GM23338 (cell line): ENCODE data around the gene IL6R. TPM values are rescaled to one million over a fixed set of nuclear protein-coding genes. Genes with fewer than 3 reads are reported as not detected.
"Not testable (repeated sequence)": the region's sequence is repeated elsewhere in the genome, so short reads cannot be mapped to it uniquely, and the experiment has no call there.

Source experiments
- ATAC-seq: fragments of 200-7000 bp; cut with Tn5 transposase; 3 replicates; pipeline ENCODE4 v1.9.1; 2020
- DNase-seq: peaks from one replicate; pipeline ENCODE4 v3.0.0-alpha.2; 2015; ENCODE audit warnings: low spot score
- H2AFZ ChIP-seq: fragments of 200-600 bp; sonication (generic); 2 replicates; pipeline ENCODE4 v1.8.0; 2016; ENCODE audit warnings: antibody characterized with exemption, mild to moderate bottlenecking, moderate library complexity
- H3F3A ChIP-seq: fragments of 200-600 bp; sonication (generic); replicated peaks from 2 replicates; pipeline ENCODE4 v1.8.0; 2017; ENCODE audit warnings: antibody characterized with exemption, mixed run types, low read depth
- H3K27ac ChIP-seq: fragments of 200-600 bp; sonication (generic); 2 replicates; pipeline ENCODE4 v1.6.1; 2016; ENCODE audit warnings: low read depth
- H3K27me3 ChIP-seq: fragments of 200-600 bp; sonication (generic); 2 replicates; pipeline ENCODE4 v1.8.0; 2016; ENCODE audit warnings: mild to moderate bottlenecking, mixed run types, moderate library complexity; ENCODE audit not compliant: insufficient read depth
- H3K36me3 ChIP-seq: fragments of 200-600 bp; sonication (generic); 2 replicates; pipeline ENCODE4 v1.8.0; 2016; ENCODE audit warnings: mild to moderate bottlenecking; ENCODE audit not compliant: insufficient read depth
- H3K4me1 ChIP-seq: fragments of 200-600 bp; sonication (generic); 2 replicates; pipeline ENCODE4 v1.8.0; 2016; ENCODE audit warnings: mild to moderate bottlenecking, moderate library complexity; ENCODE audit not compliant: insufficient read depth
- H3K4me2 ChIP-seq: fragments of 200-600 bp; sonication (generic); 2 replicates; pipeline ENCODE4 v1.7.1; 2017; ENCODE audit warnings: mixed run types
- H3K4me3 ChIP-seq: fragments of 200-600 bp; sonication (generic); 2 replicates; pipeline ENCODE4 v1.6.1; 2016; ENCODE audit warnings: mixed run types
- H3K79me2 ChIP-seq: fragments of 200-600 bp; sonication (generic); replicated peaks from 2 replicates; pipeline ENCODE4 v1.8.0; 2017; ENCODE audit warnings: mild to moderate bottlenecking; ENCODE audit not compliant: insufficient read depth
- H3K9me2 ChIP-seq: fragments of 200-600 bp; sonication (generic); 2 replicates; pipeline ENCODE4 v1.8.0; 2017; ENCODE audit not compliant: insufficient read depth
- H4K20me1 ChIP-seq: fragments of 200-600 bp; sonication (generic); replicated peaks from 2 replicates; pipeline ENCODE4 v1.8.0; 2017; ENCODE audit warnings: mild to moderate bottlenecking; ENCODE audit not compliant: insufficient read depth
- H3K27ac Mint-ChIP-seq: 2 replicates; pipeline ENCODE4 v1.8.0; 2020; ENCODE audit warnings: inconsistent platforms, mild to moderate bottlenecking, moderate library complexity, mixed read lengths
- H3K27me3 Mint-ChIP-seq: 3 replicates; pipeline ENCODE4 v1.8.0; 2022; ENCODE audit warnings: low read depth, mild to moderate bottlenecking, moderate library complexity, mixed read lengths, inconsistent platforms; ENCODE audit not compliant: insufficient read depth, poor library complexity
- H3K36me3 Mint-ChIP-seq: 3 replicates; pipeline ENCODE4 v1.8.0; 2021; ENCODE audit warnings: low read depth, mild to moderate bottlenecking, inconsistent platforms, moderate library complexity, mixed read lengths
- H3K4me1 Mint-ChIP-seq: 3 replicates; pipeline ENCODE4 v1.8.0; 2020; ENCODE audit warnings: mild to moderate bottlenecking, inconsistent platforms, mixed read lengths
- H3K4me3 Mint-ChIP-seq: 3 replicates; pipeline ENCODE4 v1.8.0; 2021; ENCODE audit warnings: moderate library complexity, mild to moderate bottlenecking, inconsistent platforms, mixed read lengths
- H3K9me3 Mint-ChIP-seq: 3 replicates; pipeline ENCODE4 v1.8.0; 2020; ENCODE audit warnings: moderate library complexity, mild to moderate bottlenecking, inconsistent platforms, mixed read lengths
- CREB1 ChIP-seq: fragments of 250-450 bp; sonication (Bioruptor Pico); IDR thresholded peaks from 2 replicates; pipeline ENCODE4 v1.5.0; 2020; ENCODE audit warnings: low read depth, mild to moderate bottlenecking, moderate library complexity
- CTCF ChIP-seq, 2 experiments: fragments of 200-600 bp in 1 of 2; sonication (generic) in 1 of 2; conservative IDR thresholded peaks; 2 replicates each; pipeline versions ENCODE4 v1.5.1 to v1.6.1; 2016 to 2017; ENCODE audit warnings: antibody characterized with exemption in 2 of 2, low read depth in 2 of 2, mild to moderate bottlenecking in 2 of 2, moderate library complexity in 1 of 2
- EZH2phosphoT487 ChIP-seq: fragments of 200-600 bp; sonication (generic); IDR thresholded peaks from one replicate; pipeline ENCODE4 v1.8.1; 2018; ENCODE audit warnings: antibody characterized with exemption; ENCODE audit not compliant: unreplicated experiment
- JUNB ChIP-seq: IDR thresholded peaks from one replicate; pipeline ENCODE4 v1.6.1; 2016; ENCODE audit warnings: antibody characterized with exemption; ENCODE audit not compliant: unreplicated experiment
- NANOG ChIP-seq: IDR thresholded peaks from 2 replicates; pipeline ENCODE4 v1.6.1; 2016; ENCODE audit warnings: antibody characterized with exemption, borderline replicate concordance
- ZNF114 ChIP-seq: fragments of 250-450 bp; sonication (Bioruptor Pico); IDR thresholded peaks from 2 replicates; pipeline ENCODE4 v1.5.0; 2020; ENCODE audit warnings: mild to moderate bottlenecking, moderate library complexity
- ZNF331 ChIP-seq: fragments of 250-450 bp; sonication (Bioruptor Pico); IDR thresholded peaks from 2 replicates; pipeline ENCODE4 v1.5.0; 2020; ENCODE audit warnings: low read depth, mild to moderate bottlenecking, moderate library complexity
- polyA plus RNA-seq: library from polyadenylated mRNA; unstranded; fragments of >200 nt; fragmentation: Nextera tagmentation; extraction: Ambion mirVana; gene quantifications from 2 replicates; pipeline ENCODE4 v1.2.1, GENCODE V29; 2016
- total RNA-seq: library from RNA; depleted of rRNA; stranded (reverse); fragments of >200 nt; shearing (Covaris generic); gene quantifications from 2 replicates; pipeline ENCODE4 v1.2.3, GENCODE V29; 2014
- TF ChIP-seq, protein P1 (sequence below): fragments of 250-450 bp; sonication (Bioruptor Pico); IDR thresholded peaks from 2 replicates; pipeline ENCODE4 v1.5.0; 2020; ENCODE audit warnings: mild to moderate bottlenecking, moderate library complexity
- TF ChIP-seq, protein P2 (sequence below): IDR thresholded peaks from one replicate; pipeline ENCODE4 v1.6.1; 2018; ENCODE audit warnings: antibody characterized with exemption; ENCODE audit not compliant: unreplicated experiment
- TF ChIP-seq, protein P3 (sequence below): IDR thresholded peaks from 2 replicates; pipeline ENCODE4 v1.6.1; 2016; ENCODE audit warnings: antibody characterized with exemption

IL6R gene
- total and polyA plus RNA-seq, 2 experiments from 2014 or later = 1.0 to 13.8 TPM

DNA sequence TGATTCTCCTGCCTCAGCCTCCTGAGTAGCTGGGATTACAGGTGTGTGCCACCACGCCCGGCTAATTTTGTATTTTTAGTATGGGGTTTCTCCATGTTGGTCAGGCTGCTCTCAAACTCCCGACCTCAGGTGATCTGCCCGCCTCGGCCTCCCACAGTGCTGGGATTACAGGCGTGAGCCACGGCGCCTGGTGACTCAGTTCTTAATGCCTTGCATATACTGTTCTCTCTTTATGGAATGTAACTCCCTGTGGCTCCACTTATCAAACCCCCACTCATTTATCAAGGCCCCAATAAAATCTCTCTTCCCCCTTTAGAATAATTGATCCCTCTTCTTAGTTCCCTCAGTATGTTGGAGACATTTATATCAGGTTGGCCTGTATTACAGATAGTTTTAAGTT, 16.9 kb downstream of the IL6R start:
- not testable (repeated sequence) for H3K4me1 ChIP-seq, H3K4me3 ChIP-seq, H3K27ac Mint-ChIP-seq, H3F3A ChIP-seq, H3K27me3 Mint-ChIP-seq, H3K27me3 ChIP-seq, H3K27ac ChIP-seq, H3K9me2 ChIP-seq, H3K79me2 ChIP-seq, DNase-seq, H3K4me3 Mint-ChIP-seq, H3K9me3 Mint-ChIP-seq, ATAC-seq, H2AFZ ChIP-seq, H3K36me3 Mint-ChIP-seq, H3K4me2 ChIP-seq, H4K20me1 ChIP-seq, H3K36me3 ChIP-seq
- peaks cover 30% of the 10 kb centered on the region for H3K4me1 Mint-ChIP-seq

GRCh38 chr1:154422521-154422920, 17.4 kb downstream of the IL6R start:
- H2AFZ ChIP-seq = no peak overlapping the region
- Mint-ChIP-seq H3K4me3 (no peak overlapping the region), H3K27me3 (peaks cover 9% of the 10 kb centered on the region), H3K9me3 (no peaks in the 10 kb centered on the region; the same call in 2 of the 3 replicates), H3K27ac (no peak overlapping the region; the same call in 1 of the 2 replicates), H3K36me3 (no peaks in the 10 kb centered on the region), H3K4me1 (peaks cover 30% of the 10 kb centered on the region)
- H3F3A ChIP-seq = no peaks in the 10 kb centered on the region
- H3K9me2 ChIP-seq = no peaks in the 10 kb centered on the region
- H3K27me3 ChIP-seq = no peaks in the 10 kb centered on the region
- no peaks in the 10 kb centered on the region; the same call in 1 of the 2 replicates for H3K4me1 ChIP-seq
- no peaks in the 10 kb centered on the region for H3K36me3 ChIP-seq
- H3K4me3 ChIP-seq = no peak overlapping the region
- H3K27ac ChIP-seq = no peak overlapping the region
- DNase-seq = no peak
- H4K20me1 ChIP-seq = no peaks in the 10 kb centered on the region
- no peaks in the 10 kb centered on the region for H3K79me2 ChIP-seq
- H3K4me2 ChIP-seq = no peak overlapping the region
- ATAC-seq = no peak
- TF ChIP-seq JUNB = no peak
- TF ChIP-seq CREB1 (CRISPR knock-in tag) = no peak
- TF ChIP-seq, protein P1, sequence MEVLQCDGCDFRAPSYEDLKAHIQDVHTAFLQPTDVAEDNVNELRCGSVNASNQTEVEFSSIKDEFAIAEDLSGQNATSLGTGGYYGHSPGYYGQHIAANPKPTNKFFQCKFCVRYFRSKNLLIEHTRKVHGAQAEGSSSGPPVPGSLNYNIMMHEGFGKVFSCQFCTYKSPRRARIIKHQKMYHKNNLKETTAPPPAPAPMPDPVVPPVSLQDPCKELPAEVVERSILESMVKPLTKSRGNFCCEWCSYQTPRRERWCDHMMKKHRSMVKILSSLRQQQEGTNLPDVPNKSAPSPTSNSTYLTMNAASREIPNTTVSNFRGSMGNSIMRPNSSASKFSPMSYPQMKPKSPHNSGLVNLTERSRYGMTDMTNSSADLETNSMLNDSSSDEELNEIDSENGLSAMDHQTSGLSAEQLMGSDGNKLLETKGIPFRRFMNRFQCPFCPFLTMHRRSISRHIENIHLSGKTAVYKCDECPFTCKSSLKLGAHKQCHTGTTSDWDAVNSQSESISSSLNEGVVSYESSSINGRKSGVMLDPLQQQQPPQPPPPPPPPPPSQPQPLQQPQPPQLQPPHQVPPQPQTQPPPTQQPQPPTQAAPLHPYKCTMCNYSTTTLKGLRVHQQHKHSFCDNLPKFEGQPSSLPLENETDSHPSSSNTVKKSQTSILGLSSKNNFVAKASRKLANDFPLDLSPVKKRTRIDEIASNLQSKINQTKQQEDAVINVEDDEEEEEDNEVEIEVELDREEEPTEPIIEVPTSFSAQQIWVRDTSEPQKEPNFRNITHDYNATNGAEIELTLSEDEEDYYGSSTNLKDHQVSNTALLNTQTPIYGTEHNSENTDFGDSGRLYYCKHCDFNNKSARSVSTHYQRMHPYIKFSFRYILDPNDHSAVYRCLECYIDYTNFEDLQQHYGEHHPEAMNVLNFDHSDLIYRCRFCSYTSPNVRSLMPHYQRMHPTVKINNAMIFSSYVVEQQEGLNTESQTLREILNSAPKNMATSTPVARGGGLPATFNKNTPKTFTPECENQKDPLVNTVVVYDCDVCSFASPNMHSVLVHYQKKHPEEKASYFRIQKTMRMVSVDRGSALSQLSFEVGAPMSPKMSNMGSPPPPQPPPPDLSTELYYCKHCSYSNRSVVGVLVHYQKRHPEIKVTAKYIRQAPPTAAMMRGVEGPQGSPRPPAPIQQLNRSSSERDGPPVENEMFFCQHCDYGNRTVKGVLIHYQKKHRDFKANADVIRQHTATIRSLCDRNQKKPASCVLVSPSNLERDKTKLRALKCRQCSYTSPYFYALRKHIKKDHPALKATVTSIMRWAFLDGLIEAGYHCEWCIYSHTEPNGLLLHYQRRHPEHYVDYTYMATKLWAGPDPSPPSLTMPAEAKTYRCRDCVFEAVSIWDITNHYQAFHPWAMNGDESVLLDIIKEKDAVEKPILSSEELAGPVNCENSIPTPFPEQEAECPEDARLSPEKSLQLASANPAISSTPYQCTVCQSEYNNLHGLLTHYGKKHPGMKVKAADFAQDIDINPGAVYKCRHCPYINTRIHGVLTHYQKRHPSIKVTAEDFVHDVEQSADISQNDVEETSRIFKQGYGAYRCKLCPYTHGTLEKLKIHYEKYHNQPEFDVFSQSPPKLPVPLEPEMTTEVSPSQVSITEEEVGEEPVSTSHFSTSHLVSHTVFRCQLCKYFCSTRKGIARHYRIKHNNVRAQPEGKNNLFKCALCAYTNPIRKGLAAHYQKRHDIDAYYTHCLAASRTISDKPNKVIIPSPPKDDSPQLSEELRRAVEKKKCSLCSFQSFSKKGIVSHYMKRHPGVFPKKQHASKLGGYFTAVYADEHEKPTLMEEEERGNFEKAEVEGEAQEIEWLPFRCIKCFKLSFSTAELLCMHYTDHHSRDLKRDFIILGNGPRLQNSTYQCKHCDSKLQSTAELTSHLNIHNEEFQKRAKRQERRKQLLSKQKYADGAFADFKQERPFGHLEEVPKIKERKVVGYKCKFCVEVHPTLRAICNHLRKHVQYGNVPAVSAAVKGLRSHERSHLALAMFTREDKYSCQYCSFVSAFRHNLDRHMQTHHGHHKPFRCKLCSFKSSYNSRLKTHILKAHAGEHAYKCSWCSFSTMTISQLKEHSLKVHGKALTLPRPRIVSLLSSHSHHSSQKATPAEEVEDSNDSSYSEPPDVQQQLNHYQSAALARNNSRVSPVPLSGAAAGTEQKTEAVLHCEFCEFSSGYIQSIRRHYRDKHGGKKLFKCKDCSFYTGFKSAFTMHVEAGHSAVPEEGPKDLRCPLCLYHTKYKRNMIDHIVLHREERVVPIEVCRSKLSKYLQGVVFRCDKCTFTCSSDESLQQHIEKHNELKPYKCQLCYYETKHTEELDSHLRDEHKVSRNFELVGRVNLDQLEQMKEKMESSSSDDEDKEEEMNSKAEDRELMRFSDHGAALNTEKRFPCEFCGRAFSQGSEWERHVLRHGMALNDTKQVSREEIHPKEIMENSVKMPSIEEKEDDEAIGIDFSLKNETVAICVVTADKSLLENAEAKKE (CRISPR knock-in tag) = no peak
- no peak for TF ChIP-seq NANOG
- TF ChIP-seq CTCF (conservative IDR thresholded peaks at IDR 0.05; ENCODE audit: low read depth in 2 of 2) = no peak
- TF ChIP-seq, protein P2, sequence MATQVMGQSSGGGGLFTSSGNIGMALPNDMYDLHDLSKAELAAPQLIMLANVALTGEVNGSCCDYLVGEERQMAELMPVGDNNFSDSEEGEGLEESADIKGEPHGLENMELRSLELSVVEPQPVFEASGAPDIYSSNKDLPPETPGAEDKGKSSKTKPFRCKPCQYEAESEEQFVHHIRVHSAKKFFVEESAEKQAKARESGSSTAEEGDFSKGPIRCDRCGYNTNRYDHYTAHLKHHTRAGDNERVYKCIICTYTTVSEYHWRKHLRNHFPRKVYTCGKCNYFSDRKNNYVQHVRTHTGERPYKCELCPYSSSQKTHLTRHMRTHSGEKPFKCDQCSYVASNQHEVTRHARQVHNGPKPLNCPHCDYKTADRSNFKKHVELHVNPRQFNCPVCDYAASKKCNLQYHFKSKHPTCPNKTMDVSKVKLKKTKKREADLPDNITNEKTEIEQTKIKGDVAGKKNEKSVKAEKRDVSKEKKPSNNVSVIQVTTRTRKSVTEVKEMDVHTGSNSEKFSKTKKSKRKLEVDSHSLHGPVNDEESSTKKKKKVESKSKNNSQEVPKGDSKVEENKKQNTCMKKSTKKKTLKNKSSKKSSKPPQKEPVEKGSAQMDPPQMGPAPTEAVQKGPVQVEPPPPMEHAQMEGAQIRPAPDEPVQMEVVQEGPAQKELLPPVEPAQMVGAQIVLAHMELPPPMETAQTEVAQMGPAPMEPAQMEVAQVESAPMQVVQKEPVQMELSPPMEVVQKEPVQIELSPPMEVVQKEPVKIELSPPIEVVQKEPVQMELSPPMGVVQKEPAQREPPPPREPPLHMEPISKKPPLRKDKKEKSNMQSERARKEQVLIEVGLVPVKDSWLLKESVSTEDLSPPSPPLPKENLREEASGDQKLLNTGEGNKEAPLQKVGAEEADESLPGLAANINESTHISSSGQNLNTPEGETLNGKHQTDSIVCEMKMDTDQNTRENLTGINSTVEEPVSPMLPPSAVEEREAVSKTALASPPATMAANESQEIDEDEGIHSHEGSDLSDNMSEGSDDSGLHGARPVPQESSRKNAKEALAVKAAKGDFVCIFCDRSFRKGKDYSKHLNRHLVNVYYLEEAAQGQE = no peak
- TF ChIP-seq EZH2phosphoT487 = no peak
- TF ChIP-seq, protein P3, sequence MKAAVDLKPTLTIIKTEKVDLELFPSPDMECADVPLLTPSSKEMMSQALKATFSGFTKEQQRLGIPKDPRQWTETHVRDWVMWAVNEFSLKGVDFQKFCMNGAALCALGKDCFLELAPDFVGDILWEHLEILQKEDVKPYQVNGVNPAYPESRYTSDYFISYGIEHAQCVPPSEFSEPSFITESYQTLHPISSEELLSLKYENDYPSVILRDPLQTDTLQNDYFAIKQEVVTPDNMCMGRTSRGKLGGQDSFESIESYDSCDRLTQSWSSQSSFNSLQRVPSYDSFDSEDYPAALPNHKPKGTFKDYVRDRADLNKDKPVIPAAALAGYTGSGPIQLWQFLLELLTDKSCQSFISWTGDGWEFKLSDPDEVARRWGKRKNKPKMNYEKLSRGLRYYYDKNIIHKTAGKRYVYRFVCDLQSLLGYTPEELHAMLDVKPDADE = no peak
- TF ChIP-seq ZNF114 (CRISPR knock-in tag) = no peak
- TF ChIP-seq ZNF331 (CRISPR knock-in tag) = no peak
